KBM-7 (cell line): ENCODE data around the gene PLEKHB2.
A peak's percentile ranks its signal among the peaks of the same experiment; 100 is the strongest.
"Not testable (repeated sequence)": the region's sequence is repeated elsewhere in the genome, so short reads cannot be mapped to it uniquely, and the experiment has no call there.

Experiments
- DNase-seq: peaks from one replicate; pipeline ENCODE4 v3.0.0-alpha.2; 2015
- in situ Hi-C: fragments of 300-500 bp; cut with MboI; formaldehyde crosslinking; loops from 2 replicates; pipeline ENCODE4 v1.14.3; 2020; ENCODE audit warnings: low sequenced_read_pairs, low pct_unique_long_range_greater_than_20kb, mixed read lengths

PLEKHB2 gene

DNA sequence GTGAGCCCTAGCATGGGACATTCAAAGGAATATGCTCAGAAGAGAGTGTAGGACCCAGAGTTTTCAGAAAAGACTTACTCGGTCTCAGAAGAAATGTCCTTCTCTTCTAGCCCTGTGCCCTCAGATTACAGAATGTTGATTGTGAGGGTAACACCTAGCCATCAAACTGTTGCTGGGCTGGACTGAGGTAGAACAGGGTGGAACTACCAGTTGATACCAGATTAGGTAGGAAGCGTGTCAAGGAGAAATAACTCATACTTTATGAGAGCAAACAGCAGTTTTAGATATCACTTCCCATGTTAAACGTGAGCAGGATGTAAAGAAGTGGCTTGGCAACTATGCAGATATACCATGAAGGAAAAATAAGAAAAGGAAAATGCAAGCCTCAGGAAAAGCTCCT lies 22.8 kb downstream of the PLEKHB2 start:
- no peak for DNase-seq
- in situ Hi-C loops = loop anchor here (25.0 kb wide), 1 partner anchor 359 kb away; the partner anchor contains the start of genes MZT2A and TUBA3D

DNA sequence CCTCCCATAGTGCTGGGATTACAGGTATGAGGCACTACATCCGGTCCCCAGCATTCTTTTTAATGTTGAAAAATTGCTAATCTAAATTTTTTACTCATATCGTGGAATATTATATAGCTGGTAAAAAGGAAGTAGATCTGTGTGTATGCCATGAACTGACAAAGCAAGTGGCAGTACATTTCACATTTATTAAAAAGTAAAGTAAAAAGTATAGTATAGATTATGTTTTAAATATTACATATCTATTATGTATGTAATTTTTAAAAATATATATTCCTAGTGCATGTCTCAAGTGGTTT lies 25.1 kb downstream of the PLEKHB2 start:
- DNase-seq = no peak
- in situ Hi-C loops = loop anchor here (25.0 kb wide), 1 partner anchor 357 kb away; the partner anchor contains the start of genes MZT2A and TUBA3D

DNA sequence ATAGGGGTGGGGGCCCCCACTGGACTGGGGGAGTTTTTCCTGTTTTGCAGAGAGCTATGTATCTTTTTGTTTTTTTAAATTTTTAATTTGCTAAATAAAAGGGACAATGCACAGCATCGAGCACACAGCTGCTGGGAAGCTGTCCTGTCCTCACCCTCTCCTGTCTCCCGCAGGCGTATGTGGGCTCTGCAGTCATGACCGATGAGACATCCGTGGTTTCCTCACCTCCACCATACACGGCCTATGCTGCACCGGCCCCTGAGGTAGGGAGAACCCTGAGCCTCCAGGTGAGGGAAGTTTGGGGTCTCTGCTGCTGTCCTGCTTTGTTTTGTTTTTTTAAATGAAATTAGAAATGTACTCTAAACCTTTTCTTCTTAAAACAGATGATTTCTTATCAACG lies 27.6 kb downstream of the PLEKHB2 start:
- no peak for DNase-seq
- in situ Hi-C loops = loop anchor here (25.0 kb wide), 1 partner anchor 355 kb away; the partner anchor contains the start of genes MZT2A and TUBA3D

DNA sequence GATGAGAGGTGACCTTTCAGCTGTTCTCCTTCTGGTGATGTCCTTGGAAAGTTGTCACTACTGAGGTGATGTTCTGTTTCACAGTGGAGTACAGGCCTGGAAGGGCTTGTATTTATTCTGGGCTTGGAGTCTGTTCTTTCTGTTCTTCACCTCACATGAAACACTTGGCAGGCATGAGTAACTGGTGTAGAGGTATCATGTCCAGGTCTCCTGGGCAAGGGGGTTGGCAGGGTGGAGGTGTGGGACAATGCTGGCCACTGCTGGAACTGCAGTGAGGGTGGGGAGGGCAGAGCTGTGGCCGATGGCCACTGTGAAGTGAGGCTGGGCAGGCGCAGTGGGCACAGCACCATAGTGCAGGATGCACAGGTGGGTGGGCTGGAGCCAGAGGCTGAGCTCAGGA lies 35.4 kb downstream of the PLEKHB2 start:
- in situ Hi-C loops = loop anchor here (25.0 kb wide), 1 partner anchor 347 kb away; the partner anchor contains the start of genes MZT2A and TUBA3D
- no peak for DNase-seq

DNA sequence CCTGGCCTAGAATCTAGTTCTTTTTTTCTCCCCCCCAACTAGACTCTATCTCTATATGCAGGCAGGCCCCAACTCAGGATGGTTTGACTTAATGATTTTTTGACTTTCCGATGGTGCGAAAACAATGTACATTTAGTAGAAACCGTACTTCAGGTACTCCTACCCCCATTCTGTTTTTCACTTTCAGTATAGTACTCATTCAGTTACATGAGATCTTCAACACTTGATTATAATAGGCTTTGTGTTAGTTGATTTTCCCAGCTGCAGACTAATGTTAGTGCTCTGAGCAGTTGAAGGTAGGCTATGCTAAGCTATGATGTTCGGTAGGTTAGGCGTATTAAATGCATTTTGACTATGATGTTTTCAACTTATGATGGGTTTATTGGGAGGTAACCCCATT lies 37.7 kb downstream of the PLEKHB2 start:
- no peak for DNase-seq
- in situ Hi-C loops = loop anchor here (25.0 kb wide), 1 partner anchor 344 kb away; the partner anchor contains the start of genes MZT2A and TUBA3D

DNA sequence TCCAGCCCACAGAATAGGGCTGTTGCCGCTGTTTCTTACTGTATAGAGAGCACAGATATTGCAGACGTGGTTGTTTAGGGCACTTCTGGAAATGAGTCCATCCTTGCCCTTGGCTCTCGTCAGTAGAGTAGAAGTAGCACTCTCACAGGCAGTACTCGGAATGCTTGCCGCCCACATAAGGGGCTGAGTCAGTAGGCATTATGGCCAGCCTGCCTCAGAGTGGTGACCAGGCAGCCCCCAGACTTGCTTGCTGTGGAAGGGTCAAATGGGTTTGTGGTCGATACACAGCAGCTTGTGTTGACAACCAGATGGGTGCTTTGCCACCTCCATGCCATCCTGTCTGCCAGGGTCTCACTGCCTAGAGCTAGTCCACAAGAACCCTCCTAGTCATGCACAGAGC lies 38.7 kb downstream of the PLEKHB2 start:
- no peak for DNase-seq
- in situ Hi-C loops = loop anchor here (25.0 kb wide), 1 partner anchor 343 kb away; the partner anchor contains the start of genes MZT2A and TUBA3D

DNA sequence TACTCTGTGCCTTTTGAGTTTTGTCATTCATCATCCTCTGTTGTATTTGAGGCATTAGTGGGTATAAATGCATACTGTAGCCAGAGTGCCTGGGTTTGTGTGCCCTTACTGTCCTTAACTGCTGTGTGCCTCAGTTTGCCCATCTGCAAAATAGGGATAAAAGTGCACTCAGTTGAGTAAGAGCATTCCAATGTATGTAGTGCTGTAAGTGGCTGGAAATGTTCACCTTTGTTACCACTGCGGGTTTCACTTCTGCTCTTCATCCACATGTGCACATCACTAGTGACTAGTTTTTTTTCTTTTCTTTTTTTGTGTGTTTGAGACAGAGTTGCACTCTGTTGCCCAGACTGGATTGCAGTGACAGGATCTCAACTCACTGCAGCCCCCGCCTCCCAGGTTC lies 39.9 kb downstream of the PLEKHB2 start:
- no peak for DNase-seq
- in situ Hi-C loops = loop anchor here (25.0 kb wide), 1 partner anchor 342 kb away; the partner anchor contains the start of genes MZT2A and TUBA3D

DNA sequence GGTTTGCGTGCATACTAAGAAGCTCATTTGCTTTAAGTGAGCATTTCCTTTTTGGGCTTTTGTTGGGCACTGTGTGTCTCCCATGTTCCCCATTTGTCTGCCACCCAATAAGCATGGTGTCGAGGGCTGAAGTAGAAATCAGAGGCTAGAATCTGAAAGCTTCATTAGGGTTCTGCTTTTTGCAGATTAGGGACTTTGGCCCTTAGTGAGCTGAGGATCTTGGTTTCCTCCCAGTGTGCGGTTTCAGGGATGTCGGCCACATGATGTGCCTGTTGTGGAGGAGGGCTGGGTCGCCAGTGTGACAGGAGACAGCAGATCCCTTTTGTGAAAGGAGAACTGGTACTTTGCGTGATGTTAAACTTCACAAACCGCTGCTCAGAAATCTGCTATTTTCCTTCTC lies 41.1 kb downstream of the PLEKHB2 start:
- DNase-seq = peak; percentile 97
- in situ Hi-C loops = loop anchor here (25.0 kb wide), 1 partner anchor 341 kb away; the partner anchor contains the start of genes MZT2A and TUBA3D

DNA sequence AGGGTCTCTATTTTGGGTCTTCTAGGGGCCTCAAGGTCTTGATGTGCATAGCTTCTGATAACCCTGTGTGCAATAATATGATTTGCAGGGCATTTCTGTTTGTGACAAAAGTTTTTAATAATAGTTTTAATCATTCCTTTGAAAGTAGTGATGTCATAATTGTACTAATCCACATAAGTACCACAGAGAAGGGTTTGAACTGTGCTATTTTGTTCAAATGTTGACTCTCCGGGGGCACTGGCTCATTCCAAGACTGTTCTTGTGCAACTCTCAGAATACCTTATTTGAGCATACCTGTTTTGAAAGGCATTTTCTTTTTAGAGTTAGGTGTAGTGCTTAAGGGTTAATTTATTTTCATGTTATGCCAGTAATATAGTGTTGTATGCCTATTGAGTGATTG lies 41.6 kb downstream of the PLEKHB2 start:
- in situ Hi-C loops = loop anchor here (25.0 kb wide), 1 partner anchor 341 kb away; the partner anchor contains the start of genes MZT2A and TUBA3D
- no peak for DNase-seq

DNA sequence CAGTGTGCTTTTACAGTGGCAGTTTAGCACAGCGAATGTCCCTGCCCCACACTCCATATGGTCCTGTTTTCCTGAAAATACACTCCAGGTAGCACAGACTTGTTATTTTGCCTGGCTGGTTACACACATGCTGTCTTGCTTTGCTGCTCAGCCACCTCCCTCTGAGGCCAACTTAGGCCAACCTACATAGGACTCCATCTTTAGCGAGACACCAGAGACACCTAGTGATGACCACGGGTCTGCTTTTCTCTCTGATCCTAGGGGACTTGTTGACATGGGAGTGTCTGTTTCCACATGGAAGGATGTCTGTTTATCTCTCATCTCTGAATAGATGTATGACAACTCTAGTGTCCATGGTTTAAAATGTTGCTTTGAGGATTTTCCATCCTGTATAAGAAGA lies 43.3 kb downstream of the PLEKHB2 start:
- no peak for DNase-seq
- in situ Hi-C loops = loop anchor here (25.0 kb wide), 1 partner anchor 339 kb away; the partner anchor contains the start of genes MZT2A and TUBA3D

DNA sequence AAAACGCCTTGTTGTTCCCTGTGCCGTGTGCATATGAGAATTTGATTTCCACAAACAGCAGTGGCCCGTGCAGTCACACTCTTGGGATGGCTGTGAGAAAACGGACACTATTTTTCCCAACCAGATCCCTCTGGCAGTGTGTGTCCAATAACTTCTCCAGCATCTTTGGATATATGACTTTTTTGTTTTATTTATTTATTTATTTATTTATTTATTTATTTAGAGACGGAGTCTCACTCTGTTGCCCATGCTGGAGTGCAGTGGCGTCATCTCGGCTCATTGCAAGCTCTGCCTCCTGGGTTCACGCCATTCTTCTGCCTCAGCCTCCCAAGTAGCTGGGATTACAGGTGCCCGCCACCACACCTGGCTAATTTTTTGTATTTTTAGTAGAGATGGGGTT lies 45.0 kb downstream of the PLEKHB2 start:
- DNase-seq, in situ Hi-C loops: not testable (repeated sequence)

DNA sequence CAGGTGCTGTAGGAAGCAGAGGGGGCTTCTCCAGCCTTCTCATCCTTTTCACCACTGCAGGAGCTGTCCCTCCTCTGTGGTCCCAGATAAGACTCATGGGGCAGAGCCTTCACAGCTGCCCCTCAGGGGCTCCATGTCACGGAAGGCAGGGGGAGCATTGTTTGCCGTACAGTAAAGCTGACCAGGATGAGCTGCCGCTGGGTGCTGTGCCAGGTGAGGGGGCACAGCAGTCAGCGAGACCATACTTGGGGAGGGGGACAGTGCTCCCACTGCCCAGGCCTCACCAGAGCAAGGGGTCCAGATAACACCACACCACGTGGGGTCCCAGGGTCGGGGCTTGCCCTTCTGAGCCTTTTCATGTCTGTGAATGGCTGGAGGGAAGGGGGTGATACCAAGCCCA lies 46.3 kb downstream of the PLEKHB2 start:
- in situ Hi-C loops = no loop called here
- DNase-seq = no peak

DNA sequence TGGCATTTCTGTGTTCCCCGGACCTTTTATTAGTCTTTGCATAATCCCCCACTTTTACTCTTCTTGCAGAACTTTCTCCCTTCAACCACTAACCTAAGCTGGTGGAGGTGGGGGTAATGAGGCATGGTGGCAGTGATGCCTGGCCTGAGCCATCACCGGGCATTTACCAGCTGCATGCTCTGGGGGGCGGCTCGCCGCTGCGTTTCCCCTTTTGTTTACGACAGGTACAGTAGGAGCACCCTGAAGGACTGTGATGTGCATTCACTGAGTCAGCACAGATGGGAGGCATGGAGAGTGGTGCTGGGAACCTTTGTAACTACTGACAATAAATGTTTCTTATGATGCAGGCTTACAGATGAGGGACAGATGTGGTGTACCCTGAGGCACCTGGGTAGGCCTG lies 46.9 kb downstream of the PLEKHB2 start:
- in situ Hi-C loops = no loop called here
- DNase-seq = no peak

DNA sequence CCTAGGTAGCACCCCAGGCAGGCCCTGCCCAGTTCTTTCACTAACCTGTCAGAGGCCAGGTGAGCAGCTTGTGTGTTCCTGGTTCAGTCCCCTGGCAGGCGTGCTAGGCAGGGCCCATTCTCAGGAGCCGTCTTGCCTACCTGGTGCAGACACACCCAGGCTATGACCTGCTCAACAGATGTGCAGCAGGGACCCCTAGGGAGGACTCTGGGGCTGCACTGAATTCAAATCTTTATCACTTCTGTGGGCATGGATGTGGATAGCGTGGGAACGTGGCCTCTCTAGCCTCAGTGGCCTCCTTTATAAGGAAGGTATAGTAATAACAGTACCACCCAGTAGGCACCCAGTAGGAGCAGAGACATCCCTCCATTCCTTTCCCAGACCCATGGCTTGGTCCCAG lies 48.4 kb downstream of the PLEKHB2 start:
- in situ Hi-C loops = no loop called here

DNA sequence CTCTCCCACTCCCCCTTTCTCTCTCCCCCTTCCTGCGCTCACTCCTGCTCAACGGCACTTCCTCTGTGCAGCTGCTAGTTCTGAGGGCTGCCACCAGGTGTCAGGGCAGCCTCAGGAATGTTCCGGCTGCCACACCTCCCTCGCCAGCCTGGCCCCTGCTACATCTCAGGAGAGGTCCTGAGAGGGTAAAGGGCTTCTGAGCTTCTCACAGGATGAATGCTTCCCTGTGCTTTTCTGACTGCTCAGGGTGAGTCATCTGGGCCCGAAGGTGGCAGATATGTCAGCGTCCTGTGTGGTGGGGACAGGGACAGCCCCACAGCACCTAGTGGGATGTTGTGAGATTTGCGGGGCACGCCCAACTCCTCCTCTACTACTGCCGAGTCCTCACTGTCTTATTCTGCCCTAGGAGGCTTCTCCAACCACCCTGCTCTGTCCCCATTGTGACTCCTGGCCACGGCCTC lies 49.0 kb downstream of the PLEKHB2 start:
- DNase-seq = peak; percentile 76
- in situ Hi-C loops = no loop called here

More for the DNA sequence above, 48.4 kb downstream of the PLEKHB2 start:
- no peak for DNase-seq

DNA sequence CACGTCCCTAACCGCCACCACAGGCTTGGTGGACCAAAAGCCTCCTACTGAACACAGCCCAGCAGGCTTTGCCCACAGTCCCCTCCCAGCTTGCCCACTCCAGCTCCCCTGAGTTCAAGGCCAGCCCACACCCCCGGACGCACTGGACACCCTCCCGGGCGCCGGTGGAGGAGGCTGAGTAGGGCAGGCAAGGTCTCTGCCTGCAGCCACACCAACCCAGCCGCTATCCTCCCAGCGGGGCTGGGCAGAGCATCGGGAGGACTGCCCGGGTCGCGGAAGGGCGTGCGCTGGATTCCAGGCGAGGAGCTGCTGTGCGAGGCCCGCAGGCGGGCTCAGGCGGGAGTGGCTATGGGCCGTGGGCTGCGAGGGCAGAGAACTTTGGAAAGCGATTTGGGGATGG lies 49.5 kb downstream of the PLEKHB2 start:
- in situ Hi-C loops = no loop called here
- no peak for DNase-seq

DNA sequence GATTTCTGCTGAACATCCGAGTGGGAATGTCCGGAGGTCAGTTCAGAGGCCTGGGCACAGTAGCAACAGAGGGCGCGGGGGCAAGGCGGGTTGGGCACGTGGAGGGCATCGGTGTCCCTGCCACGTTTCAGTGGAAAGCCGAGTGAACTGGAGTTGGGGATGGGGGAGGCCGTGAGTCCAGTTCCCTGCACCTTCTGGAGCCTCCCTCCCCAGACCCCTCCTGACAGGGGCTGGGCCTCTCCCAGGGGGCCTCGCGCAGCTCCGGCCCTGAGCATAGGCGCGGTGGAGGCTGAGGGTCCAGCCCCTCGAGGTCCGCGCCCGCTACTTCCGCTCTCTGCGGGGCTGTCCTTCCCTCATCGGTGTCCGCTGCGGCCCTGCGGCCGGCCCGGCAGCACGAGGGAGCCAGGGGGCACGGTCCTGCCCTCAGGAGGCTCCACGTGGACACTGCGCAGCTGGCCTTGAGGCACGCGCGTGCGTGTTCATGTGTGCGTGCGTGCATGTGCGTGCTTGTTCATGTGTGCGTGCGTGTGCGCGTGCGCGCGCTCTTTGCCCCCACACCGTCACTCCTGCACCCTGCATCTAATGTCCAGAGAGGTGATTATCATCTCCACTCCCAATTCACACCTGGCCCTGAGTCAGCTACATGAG lies 50.2 kb downstream of the PLEKHB2 start:
- in situ Hi-C loops = no loop called here
- DNase-seq = no peak

DNA sequence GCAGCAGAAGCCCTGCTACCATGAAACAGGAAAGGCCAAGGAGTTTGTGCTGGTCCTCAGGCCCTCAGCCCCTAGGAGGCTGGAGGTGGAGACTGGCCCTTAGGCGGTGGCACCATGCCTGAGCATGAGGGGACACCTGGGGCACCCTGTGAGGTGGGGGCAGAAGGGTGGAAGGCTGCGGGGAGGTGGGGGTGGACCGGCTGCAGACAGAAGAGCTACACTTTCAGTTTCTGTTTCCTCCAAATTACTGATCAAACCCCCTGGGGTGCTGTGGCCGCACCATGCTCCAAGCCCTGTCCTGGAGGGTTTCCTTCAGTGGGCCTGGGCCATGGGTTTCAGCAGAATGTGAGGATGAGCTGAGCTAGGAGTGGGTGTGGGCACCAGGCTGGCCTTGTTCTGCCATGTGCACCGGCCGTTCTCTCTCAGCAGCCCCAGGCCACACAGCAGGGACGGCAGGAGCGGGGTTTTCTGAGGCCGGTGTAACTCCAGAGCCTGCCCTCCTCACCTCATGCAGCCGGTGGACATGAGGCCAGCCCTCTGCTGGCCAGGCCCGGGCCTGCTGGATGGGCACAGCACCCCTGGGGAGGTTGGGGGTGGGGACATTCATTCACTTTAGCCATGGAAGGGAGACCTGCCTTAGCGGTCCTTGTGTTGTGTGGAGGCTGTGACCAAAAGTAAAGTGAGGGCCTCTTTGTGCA lies 51.5 kb downstream of the PLEKHB2 start:
- no peak for DNase-seq
- in situ Hi-C loops = no loop called here

DNA sequence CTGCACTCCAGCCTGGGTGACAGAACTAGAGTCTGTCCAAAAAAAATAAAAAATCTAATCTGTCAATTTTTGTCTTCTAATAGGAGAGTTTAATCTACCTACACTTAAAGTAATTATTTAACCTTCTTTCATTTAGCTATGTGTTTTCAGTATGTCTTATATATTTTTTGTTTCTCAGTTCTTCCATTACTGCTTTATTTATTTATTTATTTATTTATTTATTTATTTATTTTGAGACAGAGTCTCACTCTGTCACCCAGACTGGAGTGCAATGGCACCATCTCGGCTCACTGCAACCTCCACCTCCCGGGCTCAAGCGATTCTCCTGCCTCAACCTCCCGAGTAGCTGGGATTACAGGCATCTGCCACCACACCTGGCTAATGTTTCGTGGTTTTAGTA lies 60.4 kb downstream of the PLEKHB2 start:
- DNase-seq, in situ Hi-C loops: not testable (repeated sequence)

DNA sequence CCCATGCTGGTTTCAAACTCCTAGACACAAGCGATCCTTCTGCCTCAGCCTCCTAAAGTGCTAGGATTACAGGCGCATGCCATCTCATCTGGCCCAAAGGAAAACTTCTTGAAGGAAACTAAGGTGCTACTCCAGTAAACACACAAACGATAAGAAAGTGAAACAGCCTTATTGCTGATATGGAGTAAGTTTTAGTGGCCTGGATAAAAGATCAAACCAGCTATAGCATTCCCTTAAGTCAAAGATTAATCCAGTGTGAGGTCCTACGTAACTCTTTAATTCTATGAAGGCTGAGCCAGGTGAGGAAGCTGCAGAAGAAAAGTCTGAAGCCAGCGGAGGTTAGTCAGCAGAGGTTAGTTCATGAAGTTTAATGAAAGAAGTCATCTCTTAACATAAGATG lies 63.4 kb downstream of the PLEKHB2 start:
- in situ Hi-C loops = no loop called here
- no peak for DNase-seq
